Endodermal cell (in vitro differentiated cells): Measurements from ENCODE around the gene FXN. TPM values are rescaled to one million over a fixed set of nuclear protein-coding genes. Genes with fewer than 3 reads are reported as not detected.
A peak's percentile ranks its signal among the peaks of the same experiment; 100 is the strongest.

Experiments
- DNase-seq: peaks from one replicate; pipeline ENCODE4 v3.0.0-alpha.2; 2017
- H3K27ac ChIP-seq: 2 replicates; pipeline ENCODE4 v1.5.1; 2013; ENCODE audit warnings: mild to moderate bottlenecking, low read depth, low read length, moderate library complexity
- H3K27me3 ChIP-seq: 2 replicates; pipeline ENCODE4 v1.6.1; 2013; ENCODE audit warnings: mild to moderate bottlenecking, low read length, moderate library complexity; ENCODE audit not compliant: insufficient read depth, control insufficient read depth, poor library complexity, severe bottlenecking
- H3K36me3 ChIP-seq: 2 replicates; pipeline ENCODE4 v1.7.0; 2013; ENCODE audit warnings: mild to moderate bottlenecking, low read length, moderate library complexity; ENCODE audit not compliant: control insufficient read depth, insufficient read depth
- H3K4me1 ChIP-seq: one replicate; pipeline ENCODE4 v1.7.0; 2013; ENCODE audit warnings: low read length; ENCODE audit not compliant: control insufficient read depth, insufficient read depth
- H3K4me3 ChIP-seq: 2 replicates; pipeline ENCODE4 v1.5.1; 2013; ENCODE audit warnings: mild to moderate bottlenecking, low read length, moderate library complexity
- H3K9ac ChIP-seq: 2 replicates; pipeline ENCODE4 v1.6.1; 2013; ENCODE audit warnings: mild to moderate bottlenecking, low read length, moderate library complexity; ENCODE audit not compliant: poor library complexity, severe bottlenecking; ENCODE audit errors: extremely low read depth
- H3K9me3 ChIP-seq: 2 replicates; pipeline ENCODE4 v1.6.1; 2013; ENCODE audit warnings: mild to moderate bottlenecking, low read length, moderate library complexity; ENCODE audit not compliant: control insufficient read depth
- H3K27ac Mint-ChIP-seq: 2 replicates; pipeline ENCODE4 v1.8.0; 2020; ENCODE audit warnings: mixed read lengths
- H3K27me3 Mint-ChIP-seq: 2 replicates; pipeline ENCODE4 v1.8.0; 2021; ENCODE audit warnings: mild to moderate bottlenecking, mixed read lengths; ENCODE audit not compliant: insufficient read depth
- H3K36me3 Mint-ChIP-seq: 2 replicates; pipeline ENCODE4 v1.8.0; 2020; ENCODE audit warnings: low read depth, mixed read lengths
- H3K4me1 Mint-ChIP-seq: 2 replicates; pipeline ENCODE4 v1.8.0; 2020; ENCODE audit warnings: mixed read lengths
- H3K4me3 Mint-ChIP-seq: 2 replicates; pipeline ENCODE4 v1.8.0; 2020; ENCODE audit warnings: mild to moderate bottlenecking, moderate library complexity, mixed read lengths
- H3K9me3 Mint-ChIP-seq: 2 replicates; pipeline ENCODE4 v1.8.0; 2020; ENCODE audit warnings: mild to moderate bottlenecking, mixed read lengths
- CTCF ChIP-seq: fragments of 200-600 bp; sonication (generic); conservative IDR thresholded peaks from 2 replicates; pipeline ENCODE4 v1.5.0; 2021; ENCODE audit warnings: antibody characterized with exemption, mild to moderate bottlenecking
- WGBS, 2 experiments: methylation state at CpG; one replicate each; pipeline versions ENCODE4 v1.1.5 to v1.1.7; 2013; ENCODE audit warnings: missing lambda C conversion rate in 2 of 2, mixed read lengths in 1 of 2; ENCODE audit not compliant: insufficient coverage in 1 of 2, insufficient read length in 1 of 2; 5-methylcytosine and 5-hydroxymethylcytosine counted together
- total RNA-seq, 2 donors: library from RNA; stranded (reverse); fragmentation: NEBNext Ultra II Directional in 1 of 2; extraction: Animal tissue kit (Norgen Biotek cat#: 25700) in 1 of 2; gene quantifications; 2 replicates in 1 of 2; 3 replicates in 1 of 2; pipeline ENCODE4 v1.2.1, GENCODE V29; 2021

Gene FXN
- total RNA-seq, 2 donors from 2014 or later = 33.0 to 34.1 TPM

GRCh38 chr9:69063839-69064238 lies 28.3 kb downstream of the FXN start:
- Histone ChIP-seq H3K4me3 (no peak overlapping the region), H3K27me3 (no peaks in the 10 kb centered on the region), H3K9ac (no peak overlapping the region), H3K4me1 (no peaks in the 10 kb centered on the region), H3K9me3 (no peaks in the 10 kb centered on the region), H3K36me3 (peaks cover 38% of the 10 kb centered on the region), H3K27ac (no peak overlapping the region)
- Mint-ChIP-seq H3K27ac (no peak overlapping the region), H3K36me3 (peaks cover 52% of the 10 kb centered on the region), H3K9me3 (no peaks in the 10 kb centered on the region), H3K27me3 (no peaks in the 10 kb centered on the region), H3K4me3 (no peak overlapping the region), H3K4me1 (peaks cover 15% of the 10 kb centered on the region)
- WGBS, 2 experiments = 82 to 88% methylated on average over 2 to 4 of the region's 4 CpGs
- no peak for TF ChIP-seq CTCF
- no peak for DNase-seq

GRCh38 chr9:69065660-69066059 lies 30.1 kb downstream of the FXN start:
- H3K4me3 Mint-ChIP-seq = no peak overlapping the region
- no peaks in the 10 kb centered on the region for H3K27me3 ChIP-seq
- H3K4me1 ChIP-seq = no peaks in the 10 kb centered on the region
- H3K4me1 Mint-ChIP-seq = peaks cover 10% of the 10 kb centered on the region
- no peak for DNase-seq
- no peaks in the 10 kb centered on the region for H3K27me3 Mint-ChIP-seq
- no peaks in the 10 kb centered on the region for H3K9me3 ChIP-seq
- no peak for TF ChIP-seq CTCF
- no peaks in the 10 kb centered on the region for H3K9me3 Mint-ChIP-seq
- H3K27ac ChIP-seq = no peak overlapping the region
- peaks cover 38% of the 10 kb centered on the region for H3K36me3 ChIP-seq
- 83 to 98% methylated on average over 1 of the region's 1 CpG for WGBS, 2 experiments
- peak overlapping the region; percentile 26 for H3K27ac Mint-ChIP-seq
- H3K9ac ChIP-seq = no peak overlapping the region
- peaks cover 50% of the 10 kb centered on the region for H3K36me3 Mint-ChIP-seq
- no peak overlapping the region for H3K4me3 ChIP-seq

GRCh38 chr9:69066955-69067354 lies 31.4 kb downstream of the FXN start:
- Mint-ChIP-seq H3K4me1 (peaks cover 8% of the 10 kb centered on the region), H3K27ac (no peak overlapping the region), H3K4me3 (no peak overlapping the region), H3K36me3 (peaks cover 44% of the 10 kb centered on the region), H3K9me3 (no peaks in the 10 kb centered on the region), H3K27me3 (no peaks in the 10 kb centered on the region)
- Histone ChIP-seq H3K27ac (no peak overlapping the region), H3K27me3 (no peaks in the 10 kb centered on the region), H3K9me3 (no peaks in the 10 kb centered on the region), H3K4me1 (no peaks in the 10 kb centered on the region), H3K9ac (no peak overlapping the region), H3K4me3 (no peak overlapping the region), H3K36me3 (peaks cover 35% of the 10 kb centered on the region)
- WGBS, 2 experiments = 92 to 93% methylated on average over 12 to 27 of the region's 27 CpGs
- peak; percentile 52 for TF ChIP-seq CTCF
- DNase-seq = peak; percentile 74
